Stimulated activated CD8-positive, alpha-beta memory T cell treated with anti-CD3 and anti-CD28 coated beads, Interleukin-15, amount 100 ng/mL, for 1 hour (primary cell): Measurements from ENCODE around the gene GRIN1.

ENCODE experiments used
- DNase-seq: peaks from one replicate; pipeline ENCODE4 v3.0.0-alpha.2; 2020; ENCODE audit warnings: low read depth

Gene GRIN1

GRCh38 chr9:137164370-137165249 lies 25.7 kb downstream of the GRIN1 start:
- DNase-seq, result no peak

- DNase-seq, result no peak
Measured at GRCh38 chr9:137165250-137165836, 26.4 kb downstream of the GRIN1 start.

DNA sequence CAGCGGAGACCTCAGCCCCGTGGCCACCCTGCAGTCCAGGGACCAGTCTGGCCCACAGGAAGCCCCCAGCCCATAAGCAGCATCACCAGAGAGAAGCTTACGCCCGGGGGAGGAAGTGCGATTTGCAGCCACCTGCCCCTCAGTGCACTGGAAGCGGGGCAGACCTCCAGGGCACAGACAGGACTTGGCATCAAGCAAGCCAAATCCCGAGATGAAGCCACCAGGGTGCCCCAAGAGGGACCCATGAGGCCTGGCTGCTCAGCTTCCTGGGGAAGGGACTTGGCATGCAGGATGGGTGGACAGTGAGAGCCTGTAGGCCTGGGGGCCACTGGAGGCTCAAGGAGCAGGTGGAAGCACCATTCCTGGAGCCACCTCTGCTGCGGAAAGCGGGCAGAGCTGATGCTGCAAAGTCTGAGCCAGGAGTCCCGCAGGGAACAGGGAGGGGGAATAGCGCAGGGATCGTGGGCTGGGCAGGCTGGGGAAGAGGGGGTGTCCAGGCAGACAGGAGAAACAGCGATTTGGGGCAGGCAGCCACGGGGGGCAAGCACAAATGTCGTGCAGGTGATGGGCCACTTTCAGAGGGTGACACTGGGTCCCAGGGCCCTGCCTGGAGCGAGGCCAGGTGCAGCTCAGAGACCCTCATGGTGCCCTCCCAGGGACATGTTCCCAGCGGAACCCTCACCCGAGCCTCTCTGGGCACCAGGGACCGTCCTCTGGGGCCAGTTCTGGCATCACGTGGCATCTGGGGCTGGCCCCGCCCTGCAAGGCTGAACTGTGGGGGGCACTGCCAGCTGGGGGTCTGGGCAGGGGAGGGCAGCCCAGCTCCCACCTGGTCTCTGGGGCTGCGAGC lies 27.7 kb downstream of the GRIN1 start:
- DNase-seq, result no peak

DNA sequence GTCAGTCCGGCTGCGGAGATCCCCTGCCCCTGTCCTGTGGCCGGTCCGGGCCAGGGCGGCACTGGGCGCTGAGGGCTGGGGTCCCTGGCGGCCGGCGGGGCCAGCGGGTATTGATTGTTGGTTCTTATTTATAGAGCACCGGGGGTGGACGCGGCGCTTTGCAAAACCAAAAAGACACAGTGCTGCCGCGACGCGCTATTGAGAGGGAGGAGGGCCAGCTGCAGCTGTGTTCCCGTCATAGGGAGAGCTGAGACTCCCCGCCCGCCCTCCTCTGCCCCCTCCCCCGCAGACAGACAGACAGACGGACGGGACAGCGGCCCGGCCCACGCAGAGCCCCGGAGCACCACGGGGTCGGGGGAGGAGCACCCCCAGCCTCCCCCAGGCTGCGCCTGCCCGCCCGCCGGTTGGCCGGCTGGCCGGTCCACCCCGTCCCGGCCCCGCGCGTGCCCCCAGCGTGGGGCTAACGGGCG lies 28.4 kb downstream of the GRIN1 start:
- no peak for DNase-seq

DNA sequence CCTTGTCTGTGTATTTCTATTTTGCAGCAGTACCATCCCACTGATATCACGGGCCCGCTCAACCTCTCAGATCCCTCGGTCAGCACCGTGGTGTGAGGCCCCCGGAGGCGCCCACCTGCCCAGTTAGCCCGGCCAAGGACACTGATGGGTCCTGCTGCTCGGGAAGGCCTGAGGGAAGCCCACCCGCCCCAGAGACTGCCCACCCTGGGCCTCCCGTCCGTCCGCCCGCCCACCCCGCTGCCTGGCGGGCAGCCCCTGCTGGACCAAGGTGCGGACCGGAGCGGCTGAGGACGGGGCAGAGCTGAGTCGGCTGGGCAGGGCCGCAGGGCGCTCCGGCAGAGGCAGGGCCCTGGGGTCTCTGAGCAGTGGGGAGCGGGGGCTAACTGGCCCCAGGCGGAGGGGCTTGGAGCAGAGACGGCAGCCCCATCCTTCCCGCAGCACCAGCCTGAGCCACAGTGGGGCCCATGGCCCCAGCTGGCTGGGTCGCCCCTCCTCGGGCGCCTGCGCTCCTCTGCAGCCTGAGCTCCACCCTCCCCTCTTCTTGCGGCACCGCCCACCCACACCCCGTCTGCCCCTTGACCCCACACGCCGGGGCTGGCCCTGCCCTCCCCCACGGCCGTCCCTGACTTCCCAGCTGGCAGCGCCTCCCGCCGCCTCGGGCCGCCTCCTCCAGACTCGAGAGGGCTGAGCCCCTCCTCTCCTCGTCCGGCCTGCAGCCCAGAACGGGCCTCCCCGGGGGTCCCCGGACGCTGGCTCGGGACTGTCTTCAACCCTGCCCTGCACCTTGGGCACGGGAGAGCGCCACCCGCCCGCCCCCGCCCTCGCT lies 29.0 kb downstream of the GRIN1 start:
- DNase-seq, result no peak

DNA sequence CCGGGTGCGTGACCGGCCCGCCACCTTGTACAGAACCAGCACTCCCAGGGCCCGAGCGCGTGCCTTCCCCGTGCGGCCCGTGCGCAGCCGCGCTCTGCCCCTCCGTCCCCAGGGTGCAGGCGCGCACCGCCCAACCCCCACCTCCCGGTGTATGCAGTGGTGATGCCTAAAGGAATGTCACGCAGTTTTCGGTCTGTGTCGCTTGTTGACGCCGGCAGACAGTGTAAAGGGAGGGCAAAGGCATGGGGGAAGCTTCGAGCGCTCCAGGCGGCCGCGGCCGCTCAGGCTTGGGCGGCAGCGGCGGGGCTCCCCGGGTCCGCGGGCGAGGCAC lies 29.6 kb downstream of the GRIN1 start:
- DNase-seq, result no peak

DNA sequence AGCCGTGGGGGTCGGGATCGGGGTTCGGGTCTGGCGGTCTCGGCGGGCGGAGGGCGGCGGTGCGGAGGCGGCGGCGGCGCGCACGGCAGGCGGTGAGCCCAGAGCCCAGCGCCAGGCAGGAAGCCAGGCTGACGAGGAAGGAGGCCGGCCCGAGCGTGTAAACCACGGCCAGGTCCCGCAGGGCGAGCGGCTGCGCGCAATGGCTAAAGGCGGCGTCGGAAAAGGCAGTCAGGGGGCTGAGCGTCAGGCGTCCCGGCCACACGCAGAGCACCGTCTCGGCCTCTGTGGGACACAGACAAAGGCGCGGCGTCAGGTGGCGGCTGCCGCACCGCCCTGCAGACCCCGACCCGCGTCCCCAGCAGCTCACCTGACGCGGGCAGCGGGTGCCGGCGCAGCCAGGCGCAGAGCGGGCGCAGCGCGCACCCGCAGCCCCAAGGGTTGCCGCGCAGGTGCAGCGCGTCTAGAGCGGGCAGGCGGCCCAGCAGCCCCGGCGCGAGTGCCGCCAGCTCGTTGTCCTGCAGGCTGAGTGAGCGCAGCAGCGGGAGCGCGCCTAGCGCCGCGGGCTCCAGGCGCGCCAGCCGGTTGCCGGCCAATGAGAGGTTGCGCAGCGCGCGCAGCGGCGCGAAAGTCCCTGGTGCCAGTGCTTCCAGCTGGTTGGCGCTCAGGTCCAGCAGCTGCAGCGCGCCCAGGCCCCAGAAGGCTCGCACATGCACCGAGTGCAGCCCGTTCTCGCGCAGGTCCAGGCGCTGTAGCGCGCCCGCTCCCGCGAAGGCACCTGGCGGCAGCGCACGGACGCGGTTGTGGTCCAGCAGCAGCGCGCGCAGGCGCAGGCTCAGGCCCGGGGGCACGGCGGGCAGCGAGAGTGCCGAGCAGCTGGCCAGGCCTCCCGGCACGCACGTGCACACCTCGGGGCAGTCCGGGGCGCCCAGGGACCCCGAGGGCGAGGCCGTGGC lies 30.2 kb downstream of the GRIN1 start:
- DNase-seq, result no peak

DNA sequence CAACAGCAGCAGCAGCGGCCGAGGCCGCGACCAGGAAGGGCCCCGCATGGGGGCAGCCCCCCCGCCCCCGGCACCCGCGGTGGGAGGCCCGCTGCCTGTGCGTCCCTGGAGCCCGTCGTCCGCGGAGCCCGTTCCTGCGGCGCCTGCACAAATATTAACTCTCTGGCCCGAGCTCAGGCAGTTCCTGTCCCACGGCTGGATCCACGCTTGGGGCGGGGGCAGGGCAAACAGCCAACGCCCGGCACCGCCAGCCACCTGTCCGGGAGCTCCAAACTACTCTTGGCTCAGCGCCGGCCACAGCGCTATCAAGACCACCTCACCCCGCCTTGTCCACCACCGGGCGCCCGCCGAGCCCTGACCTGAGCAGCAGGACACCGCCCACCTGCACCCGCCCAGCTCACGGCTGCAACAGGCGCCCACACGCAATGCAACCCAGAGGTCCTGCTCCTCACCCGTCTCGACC lies 31.0 kb downstream of the GRIN1 start, which contains the start of gene LRRC26:
TSS of gene LRRC26 (minus strand) at position 156 of the 463 bp plus-strand sequence. CDS start at position 48, 108 bp downstream.
- no peak for DNase-seq

GRCh38 chr9:137170486-137171148 lies 31.7 kb downstream of the GRIN1 start:
- DNase-seq, result no peak

DNA sequence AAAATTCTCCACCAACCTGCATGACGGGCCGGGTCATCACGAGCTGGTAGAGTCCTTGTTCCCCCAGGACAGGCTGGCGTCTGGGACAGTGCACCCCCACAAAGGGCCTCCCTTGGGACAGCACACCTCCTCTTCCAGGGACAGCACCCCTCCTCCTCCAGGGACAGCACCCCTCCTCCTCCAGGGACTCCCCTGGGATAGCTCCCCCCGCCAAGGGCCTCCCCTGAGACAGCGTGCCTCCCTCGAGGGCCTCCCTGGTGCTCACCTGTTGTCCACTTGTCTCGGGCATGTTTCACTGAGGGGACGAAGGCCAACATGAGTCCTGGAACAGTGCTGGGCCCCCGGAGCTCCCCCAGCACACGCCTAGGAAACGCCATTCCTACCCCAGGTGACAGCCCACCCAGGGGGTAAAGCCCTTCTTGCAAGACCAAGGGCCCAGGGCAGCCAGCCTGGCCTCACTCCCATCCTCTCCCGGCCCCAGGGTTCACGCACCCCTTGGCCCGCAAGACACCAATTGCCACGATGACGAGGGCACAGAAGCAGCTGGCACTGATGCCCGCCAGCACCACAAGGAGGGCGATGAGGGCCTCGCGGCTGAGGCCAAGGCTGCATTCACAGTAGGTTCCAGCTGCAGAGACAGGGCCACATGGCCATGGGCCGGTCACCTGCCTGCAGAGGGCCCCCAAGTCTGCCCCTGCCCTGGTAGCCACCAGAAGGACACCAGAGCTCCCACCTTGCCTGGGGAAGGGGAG lies 32.4 kb downstream of the GRIN1 start:
- no peak for DNase-seq

GRCh38 chr9:137172901-137173795 lies 34.2 kb downstream of the GRIN1 start:
- DNase-seq, result no peak

DNA sequence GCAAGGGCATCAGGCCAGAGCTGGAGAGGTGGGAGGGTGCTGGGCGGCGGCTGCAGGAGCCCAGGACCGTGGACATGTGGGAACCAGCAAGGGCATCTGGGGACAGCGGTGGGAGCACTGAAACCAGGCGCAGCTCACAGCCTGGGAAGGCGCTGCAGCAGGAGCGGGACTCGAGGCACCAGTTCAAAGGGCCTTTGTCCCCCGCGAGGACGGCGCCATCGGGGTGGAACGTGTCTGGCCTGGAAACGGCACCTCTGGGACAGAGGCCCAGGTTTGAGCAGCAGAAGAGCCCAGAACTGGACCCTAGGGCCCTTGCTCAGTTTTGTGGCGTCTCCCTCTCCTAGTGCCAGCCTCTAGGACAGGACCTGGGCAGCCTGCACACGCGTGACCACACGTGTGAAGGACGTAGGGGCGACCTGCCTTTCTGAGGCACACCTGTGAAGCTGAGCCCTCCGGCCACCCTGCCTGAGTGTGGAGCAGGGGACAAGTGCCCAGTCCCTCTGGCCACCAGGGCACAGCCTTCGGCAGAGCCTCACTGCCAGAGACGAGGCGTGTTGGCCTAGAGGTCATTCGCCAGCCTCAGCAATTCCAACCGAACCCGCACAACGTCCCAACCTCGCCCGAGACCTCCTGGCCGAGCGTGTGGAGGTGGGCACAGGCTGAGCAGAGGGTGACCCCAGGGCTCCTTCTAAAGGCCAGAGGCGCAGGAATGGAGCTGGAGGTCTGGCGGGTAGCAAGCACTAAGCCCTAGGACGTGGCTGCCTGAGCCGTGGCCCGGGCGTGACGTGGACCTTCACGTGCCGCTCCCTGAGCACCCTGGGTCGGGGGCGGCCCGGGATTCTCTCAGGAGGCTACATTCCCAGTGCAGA lies 35.1 kb downstream of the GRIN1 start:
- DNase-seq, result no peak

- no peak for DNase-seq
Measured at GRCh38 chr9:137174722-137175293, 35.9 kb downstream of the GRIN1 start.

- DNase-seq, result no peak
Measured at GRCh38 chr9:137175345-137175961, 36.5 kb downstream of the GRIN1 start.

DNA sequence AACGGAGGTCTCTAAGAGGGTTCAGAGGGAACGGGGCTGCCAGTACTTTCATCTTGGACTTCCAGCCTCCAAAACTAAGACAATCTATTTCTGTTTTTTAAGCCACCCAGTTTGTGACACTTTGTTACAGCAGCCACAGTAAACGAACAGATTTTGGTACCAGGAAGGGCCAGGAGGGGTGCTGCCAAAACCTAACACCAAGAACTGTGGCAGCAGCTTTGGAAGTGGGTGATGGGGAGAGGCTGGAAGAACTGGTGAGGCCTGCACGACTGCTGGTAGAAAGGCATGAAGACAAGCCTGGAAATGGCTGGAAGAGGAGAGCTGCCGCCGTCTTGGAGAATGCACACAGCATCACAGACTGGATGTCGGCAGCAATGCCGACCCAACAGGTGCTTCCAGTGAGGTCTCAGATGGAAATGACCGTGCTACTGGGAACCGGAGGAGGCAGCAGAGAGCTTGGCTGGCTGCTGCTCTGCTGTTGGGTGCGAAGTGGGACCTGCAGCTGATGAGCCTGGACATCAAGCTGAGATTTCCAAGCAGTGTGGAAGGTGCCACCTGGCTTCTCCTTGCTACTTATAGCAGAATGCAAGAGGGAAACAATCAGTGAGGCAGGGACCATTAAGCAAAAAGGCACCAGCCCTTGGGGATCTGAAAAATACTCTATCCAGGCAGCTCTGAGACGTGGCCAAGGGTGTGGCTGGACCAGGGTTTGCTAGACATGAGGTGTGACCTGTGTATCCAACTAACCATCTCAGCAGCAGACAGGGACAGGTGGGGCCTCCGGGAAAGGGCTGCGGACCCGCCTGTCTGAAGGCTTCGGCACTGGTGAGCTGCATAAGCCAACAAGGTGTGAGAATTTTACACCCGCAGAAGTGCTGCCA lies 37.6 kb downstream of the GRIN1 start:
- no peak for DNase-seq
